ENCODE data around the gene GMEB1.
"Not testable (repeated sequence)": the region's sequence is repeated elsewhere in the genome, so short reads cannot be mapped to it uniquely, and the experiment has no call there.

GMEB1 gene, protein sequence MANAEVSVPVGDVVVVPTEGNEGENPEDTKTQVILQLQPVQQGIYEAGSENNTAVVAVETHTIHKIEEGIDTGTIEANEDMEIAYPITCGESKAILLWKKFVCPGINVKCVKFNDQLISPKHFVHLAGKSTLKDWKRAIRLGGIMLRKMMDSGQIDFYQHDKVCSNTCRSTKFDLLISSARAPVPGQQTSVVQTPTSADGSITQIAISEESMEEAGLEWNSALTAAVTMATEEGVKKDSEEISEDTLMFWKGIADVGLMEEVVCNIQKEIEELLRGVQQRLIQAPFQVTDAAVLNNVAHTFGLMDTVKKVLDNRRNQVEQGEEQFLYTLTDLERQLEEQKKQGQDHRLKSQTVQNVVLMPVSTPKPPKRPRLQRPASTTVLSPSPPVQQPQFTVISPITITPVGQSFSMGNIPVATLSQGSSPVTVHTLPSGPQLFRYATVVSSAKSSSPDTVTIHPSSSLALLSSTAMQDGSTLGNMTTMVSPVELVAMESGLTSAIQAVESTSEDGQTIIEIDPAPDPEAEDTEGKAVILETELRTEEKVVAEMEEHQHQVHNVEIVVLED

DNA sequence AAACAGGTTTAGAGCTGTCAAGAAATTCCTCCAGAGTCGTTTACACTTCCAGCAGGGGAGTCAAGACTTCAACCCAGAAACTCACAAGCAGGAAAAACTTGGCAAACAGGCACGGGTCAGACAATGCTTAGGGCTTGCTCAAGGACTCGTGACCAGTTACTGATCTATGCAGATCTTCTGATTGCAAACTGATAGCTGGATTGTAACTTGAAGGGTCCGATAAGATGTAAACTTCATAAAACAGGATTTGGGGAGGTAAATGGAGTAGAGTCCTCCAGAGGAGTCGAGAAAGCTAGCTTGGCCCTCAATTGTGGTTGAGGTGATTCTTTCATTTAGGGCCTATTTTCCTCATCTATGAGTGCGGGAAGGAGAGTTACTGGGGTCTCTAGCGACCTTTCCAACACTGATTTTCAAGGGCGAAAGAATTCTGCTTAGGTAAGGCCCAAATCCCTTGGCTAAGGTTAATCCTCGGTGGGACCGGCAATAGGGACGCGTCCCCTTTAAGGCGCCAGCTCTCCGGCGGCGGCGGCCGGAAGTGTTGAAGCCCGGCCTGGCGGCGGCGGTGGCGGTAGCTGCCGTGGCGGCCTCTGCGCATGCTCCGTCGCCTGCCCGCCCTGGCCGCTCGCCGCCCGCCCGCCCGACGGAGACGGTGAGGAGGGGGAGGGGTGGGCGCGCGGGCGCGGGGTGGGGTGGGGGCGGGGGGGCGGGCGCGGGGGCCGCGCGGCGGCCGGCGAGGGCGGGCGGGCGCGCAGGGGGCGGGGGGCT lies at the start of gene GMEB1:
TSS of gene GMEB1 (plus strand) at position 594 of the 765 bp plus-strand sequence. CDS start 14,829 bp downstream, outside the sequence.
- peak; percentile 98 for DNase-seq (ENCODE audit: low spot score)

DNA sequence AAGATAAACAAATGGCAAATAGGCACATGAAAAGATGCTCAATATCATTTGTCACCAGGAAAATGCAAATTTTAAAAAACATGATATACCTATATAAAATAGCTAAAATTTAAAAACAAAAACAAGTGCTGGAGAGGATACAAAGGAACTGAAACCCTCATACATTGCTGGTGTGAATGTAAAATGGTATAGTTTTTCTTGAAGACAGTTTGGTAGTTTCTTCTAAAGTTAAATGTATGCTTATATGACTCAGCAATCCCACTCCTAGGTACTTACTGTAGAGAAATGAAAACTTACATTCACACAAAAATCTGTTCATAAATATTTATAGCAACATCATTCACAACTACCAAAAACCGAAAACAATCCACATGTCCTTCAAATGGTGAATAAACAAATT lies 36.9 kb upstream of the GMEB1 start:
- DNase-seq (ENCODE audit: low spot score): no peak

DNA sequence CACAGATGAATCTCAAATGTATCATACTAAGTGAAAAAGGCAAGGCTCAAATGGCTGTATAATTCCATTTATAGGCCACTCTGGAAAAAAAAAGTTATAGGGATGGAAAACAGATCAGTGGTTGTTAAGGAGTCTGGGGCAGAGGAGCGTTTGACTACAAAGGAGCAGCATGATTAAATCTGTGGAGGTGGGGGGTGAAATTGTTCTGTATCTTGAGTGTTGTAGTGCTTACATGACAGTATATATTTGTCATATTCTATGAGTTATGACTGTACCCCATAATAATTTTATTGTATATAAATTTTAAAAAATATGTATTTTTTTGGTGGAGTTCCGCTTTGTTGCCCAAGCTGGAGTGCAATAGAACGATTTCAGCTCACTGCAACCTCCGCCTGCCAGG lies 36.0 kb upstream of the GMEB1 start:
- no peak for DNase-seq (ENCODE audit: low spot score)

DNA sequence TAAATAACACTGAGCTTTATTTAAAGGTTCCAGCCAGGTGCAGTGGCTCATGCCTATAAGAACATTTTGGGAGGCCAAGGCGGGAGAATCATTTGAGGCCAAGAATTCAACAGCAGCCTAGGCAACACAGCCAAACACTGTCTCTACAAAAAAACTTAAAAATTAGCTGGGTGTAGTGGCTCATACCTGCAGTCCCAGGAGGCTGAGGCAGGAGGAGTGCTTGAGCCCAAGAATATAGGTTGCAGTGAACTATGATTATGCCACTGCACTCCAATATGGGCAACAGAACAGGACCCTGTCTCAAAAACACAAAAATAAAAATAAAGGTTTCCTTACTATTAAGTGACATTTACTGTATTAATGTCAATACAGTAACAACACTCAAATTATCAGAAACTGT lies 27.8 kb upstream of the GMEB1 start:
- no peak for DNase-seq (ENCODE audit: low spot score)

DNA sequence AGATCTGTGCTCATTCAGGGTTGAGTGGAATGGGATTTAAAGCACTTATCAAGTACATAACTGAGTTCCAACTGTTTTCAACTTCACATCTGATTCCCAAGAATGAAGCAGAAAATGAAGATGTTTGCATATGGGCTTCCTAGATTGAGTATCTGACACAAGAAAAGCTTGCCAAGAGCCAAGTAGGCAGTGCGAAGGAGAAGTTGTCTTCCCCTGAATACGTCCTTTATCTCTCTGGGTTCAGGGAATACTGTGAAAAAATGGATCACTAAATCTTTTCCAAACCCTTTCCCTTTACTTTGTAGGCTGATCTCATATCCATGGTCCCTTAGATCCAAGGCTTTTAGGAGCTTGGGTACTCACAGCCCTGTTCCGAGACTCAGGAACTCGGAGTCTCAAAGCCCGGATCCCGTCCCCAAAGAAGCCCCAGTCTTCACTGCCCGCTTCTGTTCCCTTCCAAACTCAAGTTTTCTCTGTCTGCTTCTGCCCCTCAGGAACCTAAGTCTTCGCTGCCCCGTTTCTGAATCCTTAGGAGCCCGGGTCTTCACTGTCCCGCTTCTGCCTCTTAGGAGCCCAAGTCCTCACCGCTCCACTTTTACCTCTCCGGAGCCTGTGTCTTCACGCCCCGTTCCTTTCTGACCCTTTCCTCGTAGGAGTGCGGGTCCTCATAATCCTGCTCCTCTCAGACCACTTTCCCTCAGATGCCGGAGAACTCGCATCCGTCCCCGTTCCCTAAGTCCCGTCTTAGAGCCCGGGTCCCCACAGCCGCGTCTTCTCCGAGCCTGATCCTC lies 26.3 kb upstream of the GMEB1 start:
- peak; percentile 25 for DNase-seq (ENCODE audit: low spot score)

DNA sequence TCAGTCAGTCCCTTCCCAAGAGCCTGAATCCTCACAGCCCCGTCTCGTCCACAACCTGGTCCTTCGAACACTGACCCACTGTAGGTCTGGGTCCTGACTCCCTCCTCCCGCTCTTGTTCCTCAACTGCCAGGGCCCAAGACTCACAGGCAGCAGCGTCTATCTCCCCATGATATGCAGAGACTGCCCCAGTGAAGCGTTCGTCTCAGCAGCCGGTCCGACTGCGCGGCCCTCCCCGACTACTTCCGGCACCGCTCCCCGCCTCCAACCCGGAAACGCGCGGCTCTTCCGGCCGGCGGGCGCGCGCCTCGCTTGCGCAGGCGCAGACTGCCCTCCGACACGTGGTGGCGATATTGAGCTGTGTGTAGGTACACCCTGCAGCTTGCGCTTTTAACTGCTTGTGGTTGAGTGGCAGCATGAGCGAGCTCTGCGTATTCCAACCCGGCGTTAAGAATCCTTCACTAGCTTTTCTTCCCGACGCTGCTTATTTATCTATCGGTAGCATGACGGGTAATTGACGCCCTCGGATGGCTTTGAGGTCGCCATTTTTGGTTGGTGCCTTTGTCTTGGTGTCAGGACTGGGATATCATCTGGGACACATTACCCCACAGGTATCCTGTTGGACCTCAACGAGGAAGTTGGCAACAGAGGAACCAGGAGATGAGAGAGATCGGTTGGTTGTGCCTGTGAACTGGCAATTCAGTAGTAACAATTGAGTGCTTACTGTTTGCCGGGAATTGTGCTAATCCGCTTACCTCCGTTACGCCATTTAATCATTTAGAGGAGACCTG lies 25.5 kb upstream of the GMEB1 start, which contains the start of gene TAF12:
TSS of gene TAF12 (minus strand) at position 221 of the 789 bp plus-strand sequence. CDS start 20,986 bp downstream, outside the sequence.
- DNase-seq (ENCODE audit: low spot score): peak; percentile 95

DNA sequence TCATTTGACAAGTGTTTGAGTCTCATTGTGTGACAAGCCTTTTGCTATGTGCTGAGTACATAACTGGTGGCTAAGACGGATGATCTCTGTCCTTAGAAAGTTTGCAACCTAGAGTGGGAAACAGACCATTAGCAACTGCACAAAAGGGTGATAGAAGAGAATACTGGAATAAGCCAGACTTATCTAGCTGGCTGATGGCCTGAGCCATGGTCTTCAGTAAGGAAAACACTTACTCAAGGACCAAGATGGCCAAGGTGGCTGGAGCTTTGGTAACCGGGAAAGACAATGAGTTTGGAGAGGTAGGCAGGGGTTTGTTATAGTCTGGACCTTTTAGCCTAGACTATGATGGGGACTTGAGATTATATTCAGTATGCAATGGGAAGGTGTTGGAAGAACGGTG lies 24.1 kb upstream of the GMEB1 start:
- no peak for DNase-seq (ENCODE audit: low spot score)

DNA sequence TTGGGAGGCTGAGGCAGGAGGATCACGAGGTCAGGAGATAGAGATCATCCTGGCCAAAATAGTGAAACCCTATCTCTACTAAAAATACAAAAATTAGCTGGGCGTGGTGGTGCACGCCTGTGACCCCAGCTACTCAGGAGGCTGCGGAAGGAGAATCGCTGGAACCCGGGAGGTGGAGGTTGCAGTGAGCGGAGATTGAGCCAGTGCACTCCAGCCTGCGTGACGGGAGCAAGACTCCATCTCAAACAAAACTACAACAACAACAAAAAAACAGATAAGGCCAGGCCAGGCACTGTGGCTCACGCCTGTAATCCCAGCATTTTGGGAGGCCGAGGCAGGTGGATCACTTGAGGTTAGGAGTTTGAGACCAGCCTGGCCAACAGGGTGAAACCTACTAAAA lies 23.2 kb upstream of the GMEB1 start:
- DNase-seq (ENCODE audit: low spot score): not testable (repeated sequence)

DNA sequence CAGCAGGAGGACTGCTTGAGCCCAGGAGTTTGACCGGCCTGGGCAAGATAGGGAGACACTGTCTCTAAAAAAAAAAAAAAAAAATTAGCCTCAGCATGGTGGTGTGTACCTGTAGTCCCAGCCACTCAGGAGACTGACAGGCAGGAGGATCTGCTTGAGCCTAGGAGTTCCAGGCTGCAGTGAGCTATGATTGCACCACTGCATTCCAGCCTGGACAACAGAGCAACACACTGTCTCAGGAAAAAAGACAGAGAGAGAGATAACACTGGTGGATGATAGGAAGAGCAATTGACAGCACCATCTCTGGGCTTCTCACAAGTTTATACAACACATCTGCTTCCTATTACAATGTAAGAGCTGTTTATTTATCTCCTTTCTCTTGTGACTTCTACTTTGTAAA lies 22.5 kb upstream of the GMEB1 start:
- peak; percentile 20 for DNase-seq (ENCODE audit: low spot score)

DNA sequence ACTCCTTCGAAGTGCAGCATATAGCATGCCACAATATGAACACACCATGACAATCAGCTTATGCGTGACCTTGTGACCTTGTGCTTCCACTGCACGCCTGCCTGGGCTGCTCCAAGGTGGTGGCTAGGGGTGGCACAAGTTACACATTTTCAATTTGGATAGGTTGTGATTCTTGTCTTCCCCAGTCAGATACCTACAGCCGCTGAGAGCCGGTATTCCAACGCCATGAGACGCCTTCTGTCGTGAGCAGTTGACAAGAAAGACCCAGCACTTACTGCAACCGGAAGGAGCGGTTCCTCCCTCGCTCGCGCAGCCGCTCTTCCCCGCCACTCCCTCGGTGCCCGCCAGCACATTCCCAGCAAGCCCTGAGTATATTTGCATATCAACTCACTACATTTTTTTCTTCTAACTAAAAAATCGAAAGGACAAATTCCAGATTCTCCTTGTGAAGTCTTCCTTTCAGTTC lies 20.5 kb upstream of the GMEB1 start:
- peak; percentile 93 for DNase-seq (ENCODE audit: low spot score)

DNA sequence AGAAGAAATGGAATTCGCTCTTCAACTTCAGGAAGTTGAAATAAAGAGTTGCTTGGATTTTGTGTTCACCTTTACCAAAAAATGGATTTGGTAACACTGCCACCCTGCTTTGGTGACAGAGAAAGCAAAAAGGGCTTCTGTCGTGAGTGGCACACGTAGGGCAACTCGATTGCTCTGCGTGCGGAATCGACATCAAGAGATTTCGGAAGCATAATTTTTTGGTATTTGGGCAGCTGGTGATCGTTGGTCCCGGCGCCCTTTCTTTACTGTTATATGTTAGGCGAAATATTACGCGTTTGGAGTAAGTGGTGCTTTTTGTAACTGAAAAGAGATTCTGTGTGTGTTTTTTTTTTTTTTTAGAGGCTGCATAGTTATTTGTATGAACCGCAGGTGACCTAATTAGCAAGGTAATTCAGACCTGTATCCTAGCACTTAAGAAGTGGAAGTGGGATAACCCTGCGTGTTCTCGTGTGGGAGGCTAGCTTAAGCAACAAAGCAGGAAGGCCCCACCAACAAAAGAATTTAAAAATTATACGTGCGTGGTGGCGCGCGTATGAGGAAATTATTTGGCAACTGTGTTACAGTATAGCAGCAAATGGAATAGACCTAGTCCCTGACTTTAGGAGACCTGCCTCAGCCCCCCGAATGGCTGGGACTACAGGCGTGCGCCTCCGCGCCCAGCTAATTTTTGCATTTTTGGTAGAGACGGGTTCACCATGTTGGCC lies 19.9 kb upstream of the GMEB1 start, which contains the start of gene RNU11:
TSS of gene RNU11 (plus strand) at position 127 of the 725 bp plus-strand sequence.
- DNase-seq (ENCODE audit: low spot score): peak; percentile 76

DNA sequence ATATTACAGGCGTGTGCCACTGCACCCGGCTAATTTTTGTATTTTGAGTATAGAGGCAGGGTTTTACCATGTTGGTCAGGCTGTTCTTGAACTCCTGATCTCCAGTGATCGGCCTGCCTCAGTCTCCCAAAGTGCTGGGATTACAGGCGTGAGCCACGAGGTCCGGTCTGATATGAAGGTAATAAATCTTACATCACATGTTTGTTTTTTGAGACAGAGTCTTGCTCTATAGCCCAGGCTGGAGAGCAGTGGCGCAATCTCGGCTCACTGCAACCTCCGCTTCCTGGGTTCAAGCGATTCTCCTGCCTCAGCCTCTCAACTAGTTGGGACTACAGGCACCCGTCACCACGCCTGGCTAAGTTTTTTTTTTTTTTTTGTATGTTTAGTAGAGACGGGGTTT lies 15.5 kb upstream of the GMEB1 start:
- DNase-seq (ENCODE audit: low spot score): not testable (repeated sequence)

DNA sequence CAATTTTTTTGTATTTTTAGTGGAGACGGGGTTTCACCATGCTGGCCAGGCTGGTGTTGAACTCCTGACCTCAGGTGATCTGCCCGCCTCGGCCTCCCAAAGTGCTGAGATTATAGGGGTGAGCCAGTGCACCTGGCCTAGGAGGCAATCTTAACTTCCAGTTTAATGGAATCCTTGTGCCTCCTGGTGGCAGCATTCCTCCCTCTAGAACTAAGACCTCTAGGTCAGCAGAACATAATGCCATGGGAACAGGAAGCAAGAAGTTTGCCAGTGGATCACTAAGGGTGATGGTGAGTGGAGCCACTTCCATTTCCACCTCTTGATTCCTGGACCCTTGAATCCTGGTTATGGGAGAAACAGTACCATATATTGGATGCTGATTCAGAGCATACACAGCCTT lies 14.7 kb upstream of the GMEB1 start:
- DNase-seq (ENCODE audit: low spot score): not testable (repeated sequence)

DNA sequence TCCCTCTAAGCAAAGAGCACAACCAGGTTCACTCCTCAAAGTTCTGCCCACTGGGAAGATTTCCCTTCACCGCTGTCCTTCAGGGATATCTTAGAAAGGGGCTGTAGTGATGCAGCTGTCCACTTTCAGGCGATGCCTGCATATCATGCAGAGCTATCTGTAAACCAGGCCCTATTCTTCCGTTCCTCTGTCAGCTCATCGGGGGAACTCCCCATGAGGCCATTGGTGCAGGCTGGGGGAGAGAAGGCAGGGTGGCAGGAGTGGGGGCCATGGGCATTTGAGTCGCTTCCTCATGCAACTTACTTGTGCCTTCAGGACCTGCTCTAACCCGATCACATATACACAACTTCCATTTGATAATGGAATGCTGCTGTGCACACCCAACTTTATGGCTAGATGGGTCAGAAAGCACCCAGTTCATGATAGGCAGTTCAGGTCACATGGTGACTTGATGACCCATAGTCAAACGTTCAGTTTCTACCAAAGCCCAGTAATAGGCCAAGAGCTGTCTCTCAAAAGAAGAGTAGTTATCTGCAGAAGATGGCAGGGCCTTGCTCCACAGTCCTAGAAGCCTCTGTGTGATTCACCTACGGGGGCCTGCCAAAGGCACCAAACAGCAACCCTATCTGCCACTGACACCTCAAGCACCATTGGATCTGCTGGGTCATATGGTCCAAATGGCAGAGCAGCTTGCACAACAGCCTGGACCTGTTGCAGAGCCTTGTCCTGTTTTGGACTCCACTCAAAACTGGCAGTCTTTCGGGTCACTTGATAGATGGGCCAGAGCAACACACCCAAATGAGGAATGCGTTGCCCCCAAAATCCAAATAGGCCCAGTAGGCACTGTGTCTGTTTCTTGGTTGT lies 12.9 kb upstream of the GMEB1 start:
- not testable (repeated sequence) for DNase-seq (ENCODE audit: low spot score)

DNA sequence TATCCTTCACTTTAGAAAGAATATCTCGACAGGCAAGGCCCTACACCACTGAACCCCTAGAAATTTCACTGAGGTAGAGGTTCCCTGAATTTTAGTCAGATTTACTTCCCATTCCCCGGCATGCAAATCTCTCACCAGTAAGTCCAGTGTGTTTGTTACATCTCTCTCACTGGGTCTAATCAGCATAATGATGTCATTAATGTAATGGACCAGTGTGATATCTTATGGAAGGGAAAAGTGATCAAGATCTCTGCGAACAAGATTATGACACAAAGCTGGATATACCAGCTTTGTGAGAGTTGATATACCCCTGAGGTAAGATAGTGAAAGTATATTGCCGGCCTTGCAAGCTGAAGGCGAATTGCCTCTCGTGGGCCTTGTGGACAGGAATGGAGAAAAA lies 12.2 kb upstream of the GMEB1 start:
- no peak for DNase-seq (ENCODE audit: low spot score)

DNA sequence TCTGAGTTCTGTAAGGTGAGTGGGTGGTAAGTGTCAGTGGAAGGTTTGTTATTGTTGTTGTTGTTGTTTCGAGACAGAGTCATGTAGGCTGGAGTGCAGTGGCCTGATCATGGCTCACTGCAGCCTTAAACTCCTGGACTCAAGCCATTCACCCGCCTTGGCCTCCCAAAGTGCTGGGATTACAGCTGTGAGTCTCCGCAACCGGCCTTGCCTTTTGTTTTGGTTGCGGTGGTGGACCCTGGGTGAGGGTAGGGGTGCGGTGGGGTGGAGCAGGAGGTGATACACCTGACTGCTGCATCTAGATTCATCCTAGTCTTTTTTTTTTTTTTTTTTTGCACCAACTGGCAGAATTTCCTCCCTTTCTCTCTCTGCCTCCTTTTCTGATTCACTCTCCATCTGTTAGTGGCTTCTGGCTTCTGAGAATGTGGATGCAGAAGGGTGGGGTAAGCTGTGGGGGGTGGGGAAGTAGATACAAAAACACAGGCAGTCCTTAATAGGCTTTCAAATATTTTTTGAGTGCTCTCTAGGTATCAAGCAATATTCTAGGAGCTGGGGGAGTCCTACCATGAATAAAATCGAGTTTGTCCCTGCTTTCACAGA lies 4.6 kb upstream of the GMEB1 start:
- no peak for DNase-seq (ENCODE audit: low spot score)

DNA sequence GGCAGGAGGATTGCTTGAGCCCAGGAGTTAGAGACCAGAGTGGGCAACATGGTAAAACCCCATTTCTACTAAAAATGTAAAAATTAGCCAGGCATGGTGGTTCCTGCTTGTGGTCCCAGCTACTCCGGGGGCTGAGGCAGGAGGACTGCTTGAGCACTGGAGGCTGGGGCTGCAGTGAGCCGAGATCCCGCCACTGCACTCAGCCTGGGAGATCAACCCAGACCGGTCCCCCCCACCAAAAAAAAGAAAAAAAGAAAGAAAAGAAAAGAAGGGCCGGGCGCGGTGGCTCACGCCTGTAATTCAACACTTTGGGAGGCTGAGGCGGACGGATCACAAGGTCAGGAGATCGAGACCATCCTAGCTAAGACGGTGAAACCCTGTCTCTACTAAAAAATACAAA lies 1.8 kb upstream of the GMEB1 start:
- no peak for DNase-seq (ENCODE audit: low spot score)

DNA sequence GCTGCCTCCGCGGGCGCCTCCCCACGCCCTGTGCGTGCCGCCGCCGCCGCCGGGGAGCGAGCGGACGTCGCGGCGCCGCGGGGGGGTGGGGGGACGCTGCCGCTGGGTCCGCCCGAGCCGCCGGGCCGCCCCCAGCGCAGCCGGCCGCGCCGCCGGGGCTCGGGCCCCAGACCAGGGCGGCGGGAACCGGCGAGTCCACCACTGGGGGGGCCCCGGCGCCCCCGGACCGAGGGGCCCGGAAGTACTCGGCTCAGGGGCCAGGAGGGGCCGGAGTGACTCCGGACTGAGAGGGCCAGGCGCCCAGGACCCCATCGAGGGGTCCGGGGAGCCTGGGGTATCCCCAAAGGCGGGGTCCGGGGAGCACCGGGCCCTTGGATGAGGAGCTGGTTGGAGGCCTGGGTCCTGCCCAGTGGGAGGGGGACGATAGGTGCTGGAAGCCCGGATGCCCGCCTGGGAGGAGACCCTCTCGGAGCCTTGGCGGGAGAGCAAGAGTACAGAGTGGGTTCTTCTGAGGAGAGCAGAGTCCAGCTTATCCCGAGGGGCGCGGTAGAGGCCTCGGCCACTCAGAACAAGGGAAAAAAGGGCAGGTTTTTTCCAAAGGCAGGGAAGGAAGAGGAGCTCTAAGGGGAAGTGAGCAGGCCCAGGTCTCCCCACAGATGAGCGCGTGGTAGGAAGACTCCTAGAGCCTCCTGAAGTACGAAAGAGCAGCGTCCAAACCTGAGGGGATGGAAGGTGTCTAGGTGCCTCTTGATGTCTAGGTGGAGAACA lies 556 bp downstream of the GMEB1 start:
- peak; percentile 97 for DNase-seq (ENCODE audit: low spot score)
